DOHH2 (cell line): ENCODE data around the gene GGT7.

Experiments used
- H3F3A ChIP-seq: fragments of 200-600 bp; sonication (generic), shearing (Covaris generic); 2 replicates; pipeline ENCODE4 v1.6.0; 2016; ENCODE audit warnings: antibody characterized with exemption, mild to moderate bottlenecking; ENCODE audit not compliant: control insufficient read depth, insufficient read depth
- H3K27ac ChIP-seq: fragments of 200-600 bp; sonication (generic); 2 replicates; pipeline ENCODE4 v1.5.1; 2014; ENCODE audit warnings: low read depth, mild to moderate bottlenecking, low read length, moderate library complexity
- H3K27me3 ChIP-seq: fragments of 200-600 bp; sonication (generic); 2 replicates; pipeline ENCODE4 v1.6.1; 2014; ENCODE audit warnings: mild to moderate bottlenecking, low read length, mixed read lengths; ENCODE audit not compliant: control insufficient read depth
- H3K36me3 ChIP-seq: fragments of 200-600 bp; sonication (generic); 2 replicates; pipeline ENCODE4 v1.6.1; 2014; ENCODE audit warnings: mild to moderate bottlenecking, low read length, moderate library complexity, mixed read lengths; ENCODE audit not compliant: control insufficient read depth
- H3K4me1 ChIP-seq: fragments of 200-600 bp; sonication (generic); 2 replicates; pipeline ENCODE4 v1.6.1; 2014; ENCODE audit warnings: mild to moderate bottlenecking, low read length, mixed read lengths; ENCODE audit not compliant: control insufficient read depth
- H3K4me2 ChIP-seq: fragments of 200-600 bp; sonication (generic); 2 replicates; pipeline ENCODE4 v1.6.0; 2014; ENCODE audit warnings: mild to moderate bottlenecking, low read length, moderate library complexity
- H3K4me3 ChIP-seq: fragments of 200-600 bp; sonication (generic); 2 replicates; pipeline ENCODE4 v1.5.1; 2014; ENCODE audit warnings: mild to moderate bottlenecking, low read length, mixed read lengths
- H3K79me2 ChIP-seq: fragments of 200-600 bp; sonication (generic); 2 replicates; pipeline ENCODE4 v1.6.1; 2014; ENCODE audit warnings: mild to moderate bottlenecking, low read length, mixed read lengths; ENCODE audit not compliant: control insufficient read depth
- H3K9me2 ChIP-seq: fragments of 200-600 bp; sonication (generic); replicated peaks from 2 replicates; pipeline ENCODE4 v1.6.1; 2014; ENCODE audit warnings: mild to moderate bottlenecking, low read length, mixed read lengths; ENCODE audit not compliant: control insufficient read depth
- H3K9me3 ChIP-seq: fragments of 200-600 bp; sonication (generic); 2 replicates; pipeline ENCODE4 v1.6.1; 2014; ENCODE audit warnings: antibody characterized with exemption, low read length, mixed read lengths; ENCODE audit not compliant: control insufficient read depth, insufficient read depth
- H4K20me1 ChIP-seq: fragments of 200-600 bp; sonication (generic); 2 replicates; pipeline ENCODE4 v1.6.0; 2014; ENCODE audit warnings: low read depth, mild to moderate bottlenecking, antibody characterized with exemption, low read length, moderate library complexity; ENCODE audit not compliant: control insufficient read depth, insufficient read depth
- CTCF ChIP-seq: fragments of 200-600 bp; sonication (generic); IDR thresholded peaks from one replicate; pipeline ENCODE4 v1.5.1; 2014; ENCODE audit warnings: antibody characterized with exemption, mild to moderate bottlenecking, low read depth, low read length; ENCODE audit not compliant: poor library complexity, severe bottlenecking
- EZH2phosphoT487 ChIP-seq: fragments of 200-600 bp; sonication (generic); IDR thresholded peaks from 2 replicates; pipeline ENCODE4 v1.6.1; 2017; ENCODE audit warnings: borderline replicate concordance, mild to moderate bottlenecking, antibody characterized with exemption, low read length, moderate library complexity, mixed read lengths

The GGT7 gene

GRCh38 chr20:34859826-34860545 is 12.7 kb downstream of the GGT7 start:
- Histone ChIP-seq H3K27me3 (no peaks in the 10 kb centered on the region), H3K4me1 (no peaks in the 10 kb centered on the region), H3K9me3 (no peaks in the 10 kb centered on the region), H3F3A (no peaks in the 10 kb centered on the region), H3K9me2 (no peaks in the 10 kb centered on the region), H3K4me2 (no peak overlapping the region), H3K79me2 (no peaks in the 10 kb centered on the region), H3K27ac (no peak overlapping the region), H3K36me3 (no peaks in the 10 kb centered on the region), H4K20me1 (no peaks in the 10 kb centered on the region), H3K4me3 (no peak overlapping the region)
- no peak for TF ChIP-seq EZH2phosphoT487
- no peak for TF ChIP-seq CTCF

GRCh38 chr20:34859367-34859766 is 13.3 kb downstream of the GGT7 start:
- H3K27ac ChIP-seq, result no peak overlapping the region
- H4K20me1 ChIP-seq, result no peaks in the 10 kb centered on the region
- TF ChIP-seq EZH2phosphoT487 (no peak), CTCF (no peak)
- H3F3A ChIP-seq, result no peaks in the 10 kb centered on the region
- H3K36me3 ChIP-seq, result no peaks in the 10 kb centered on the region
- no peak overlapping the region for H3K4me2 ChIP-seq
- no peak overlapping the region for H3K4me3 ChIP-seq
- no peaks in the 10 kb centered on the region for H3K27me3 ChIP-seq
- no peaks in the 10 kb centered on the region for H3K4me1 ChIP-seq
- H3K79me2 ChIP-seq, result no peaks in the 10 kb centered on the region
- no peaks in the 10 kb centered on the region for H3K9me2 ChIP-seq
- no peaks in the 10 kb centered on the region for H3K9me3 ChIP-seq

- no peaks in the 10 kb centered on the region for H3F3A ChIP-seq
- H3K79me2 ChIP-seq, result no peaks in the 10 kb centered on the region
- H4K20me1 ChIP-seq, result no peaks in the 10 kb centered on the region
- no peak overlapping the region for H3K27ac ChIP-seq
- TF ChIP-seq CTCF, result no peak
- no peak for TF ChIP-seq EZH2phosphoT487
- no peaks in the 10 kb centered on the region for H3K36me3 ChIP-seq
- H3K9me3 ChIP-seq, result no peaks in the 10 kb centered on the region
- no peaks in the 10 kb centered on the region for H3K9me2 ChIP-seq
- no peak overlapping the region for H3K4me2 ChIP-seq
- H3K27me3 ChIP-seq, result peaks cover 8% of the 10 kb centered on the region
- no peaks in the 10 kb centered on the region for H3K4me1 ChIP-seq
- no peak overlapping the region for H3K4me3 ChIP-seq
Measured at GRCh38 chr20:34852298-34852697, 20.4 kb downstream of the GGT7 start.
